ENCODE data around the gene OR2T5. TPM values are rescaled to one million over a fixed set of nuclear protein-coding genes. Genes with fewer than 3 reads are reported as not detected.
"Not testable (repeated sequence)": the region's sequence is repeated elsewhere in the genome, so short reads cannot be mapped to it uniquely, and the experiment has no call there.

OR2T5 gene, protein sequence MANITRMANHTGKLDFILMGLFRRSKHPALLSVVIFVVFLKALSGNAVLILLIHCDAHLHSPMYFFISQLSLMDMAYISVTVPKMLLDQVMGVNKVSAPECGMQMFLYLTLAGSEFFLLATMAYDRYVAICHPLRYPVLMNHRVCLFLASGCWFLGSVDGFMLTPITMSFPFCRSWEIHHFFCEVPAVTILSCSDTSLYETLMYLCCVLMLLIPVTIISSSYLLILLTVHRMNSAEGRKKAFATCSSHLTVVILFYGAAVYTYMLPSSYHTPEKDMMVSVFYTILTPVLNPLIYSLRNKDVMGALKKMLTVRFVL
- polyA plus RNA-seq (ENCODE audit: insufficient read length in 4 of 4), result not detected

DNA sequence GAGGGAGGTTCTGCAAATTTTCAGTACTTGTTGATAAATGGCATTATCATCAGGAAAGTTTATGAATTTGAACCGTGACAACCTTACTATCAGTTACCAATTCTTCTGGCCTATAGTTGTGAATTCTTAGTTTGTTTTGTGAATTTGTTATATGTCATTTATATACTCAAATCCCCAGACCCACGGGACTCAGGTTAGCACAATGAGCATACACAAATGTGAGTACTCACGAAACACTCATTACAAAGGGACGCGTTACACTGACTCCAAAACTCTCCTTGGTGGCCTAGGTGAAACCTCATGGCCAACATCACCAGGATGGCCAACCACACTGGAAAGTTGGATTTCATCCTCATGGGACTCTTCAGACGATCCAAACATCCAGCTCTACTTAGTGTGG is at the start of gene OR2T5:
Gene OR2T5 (plus strand): TSS at position 301 of the 400 bp plus-strand sequence. CDS start 0 bp downstream, at position 301.
- DNase-seq (ENCODE audit: low read depth in 4 of 4, low spot score in 2 of 4), result not testable (repeated sequence)

DNA sequence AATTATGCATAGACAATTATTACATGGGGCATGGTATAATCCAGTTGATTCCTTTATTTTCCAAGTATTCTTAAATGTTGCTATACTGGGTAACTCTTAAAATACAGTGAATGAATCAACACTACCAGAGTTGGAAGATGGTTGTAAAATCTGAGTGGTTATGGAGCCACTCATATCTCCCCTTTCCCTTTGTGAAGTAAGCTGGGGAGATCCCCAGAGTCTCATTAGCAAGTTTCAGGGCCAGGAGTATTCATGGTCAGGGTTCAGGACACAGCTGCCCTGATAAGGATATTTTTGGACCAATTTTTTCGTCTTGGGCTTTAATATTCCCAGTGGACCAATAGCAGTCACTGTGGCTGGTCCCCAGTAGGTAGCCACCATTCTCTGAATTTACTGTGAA is 49.7 kb upstream of the OR2T5 start:
- not testable (repeated sequence) for DNase-seq (ENCODE audit: low read depth in 4 of 4, low spot score in 2 of 4)

DNA sequence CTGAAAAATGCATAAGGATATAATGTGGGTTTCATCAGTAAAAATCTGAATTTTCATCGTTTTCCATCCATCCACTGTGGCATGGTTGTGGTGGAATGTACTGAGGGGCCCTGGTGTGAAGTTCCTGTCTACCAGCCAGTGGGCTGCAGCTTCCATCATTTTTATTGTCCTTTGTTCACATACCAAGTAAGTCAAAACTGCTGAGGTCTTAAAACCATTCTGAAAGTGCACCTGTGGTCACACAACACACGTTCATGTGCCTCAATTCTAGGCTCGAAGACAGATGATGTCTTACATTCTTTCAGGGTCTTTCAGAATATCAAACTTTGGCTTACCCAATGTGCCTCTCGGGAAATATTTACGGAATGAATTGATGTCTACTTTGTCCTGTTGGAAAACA is 49.1 kb upstream of the OR2T5 start:
- DNase-seq (ENCODE audit: low read depth in 4 of 4, low spot score in 2 of 4), result not testable (repeated sequence)

DNA sequence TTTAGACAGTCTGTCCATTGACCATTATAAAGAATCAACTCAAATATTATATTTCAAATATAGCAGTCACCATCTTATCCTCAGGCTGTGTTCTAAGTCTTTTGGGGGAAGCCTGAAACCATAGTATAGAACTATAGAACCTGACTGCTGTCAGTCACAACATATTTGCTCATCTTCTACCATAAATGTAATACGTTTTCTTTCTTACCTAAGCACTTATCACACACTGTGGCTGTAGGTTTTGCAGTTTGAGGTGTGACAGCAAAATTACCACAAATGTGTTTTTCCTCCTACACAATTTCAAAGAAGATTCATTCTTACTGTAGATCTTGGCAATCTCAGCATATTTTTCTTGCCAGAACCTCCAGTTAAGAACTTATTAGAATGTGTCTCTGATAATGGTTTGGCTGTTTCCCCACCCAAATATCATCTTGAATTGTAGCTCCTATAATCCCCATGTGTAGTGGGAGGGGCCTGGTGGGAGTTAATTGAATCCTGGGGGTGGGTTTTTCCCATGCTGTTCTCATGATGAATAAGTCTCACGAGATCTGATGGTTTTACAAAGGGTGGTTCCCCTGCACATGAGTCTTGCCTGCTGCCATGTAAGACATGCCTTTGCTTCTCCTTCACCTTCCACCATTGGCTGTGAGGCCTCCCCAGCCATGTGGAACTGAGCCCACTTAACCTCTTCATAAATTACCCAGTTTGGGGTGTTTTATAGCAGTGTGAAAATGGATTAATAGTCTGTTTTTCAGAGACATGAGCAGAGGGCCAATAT is 45.7 kb upstream of the OR2T5 start:
- DNase-seq (ENCODE audit: low read depth in 4 of 4, low spot score in 2 of 4), result not testable (repeated sequence)

DNA sequence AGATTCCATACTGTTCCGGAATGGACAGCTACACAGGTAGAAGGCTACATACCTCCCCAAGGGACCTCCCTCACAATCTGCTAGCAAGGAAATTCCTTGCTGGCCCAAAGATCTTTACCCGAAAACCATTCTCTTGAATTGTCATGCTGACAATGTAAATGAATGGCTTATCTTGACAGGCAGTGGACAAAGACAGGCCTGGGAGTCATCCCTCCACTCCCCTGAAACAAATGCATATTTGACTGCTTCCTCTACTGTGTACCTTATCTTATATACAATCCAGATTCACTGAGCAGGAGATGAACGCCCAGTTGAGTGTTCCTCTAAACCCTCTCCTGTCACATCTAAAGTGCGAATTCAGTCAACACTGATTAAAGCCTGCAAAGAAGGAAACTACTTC is 43.8 kb upstream of the OR2T5 start:
- not testable (repeated sequence) for DNase-seq (ENCODE audit: low read depth in 4 of 4, low spot score in 2 of 4)

DNA sequence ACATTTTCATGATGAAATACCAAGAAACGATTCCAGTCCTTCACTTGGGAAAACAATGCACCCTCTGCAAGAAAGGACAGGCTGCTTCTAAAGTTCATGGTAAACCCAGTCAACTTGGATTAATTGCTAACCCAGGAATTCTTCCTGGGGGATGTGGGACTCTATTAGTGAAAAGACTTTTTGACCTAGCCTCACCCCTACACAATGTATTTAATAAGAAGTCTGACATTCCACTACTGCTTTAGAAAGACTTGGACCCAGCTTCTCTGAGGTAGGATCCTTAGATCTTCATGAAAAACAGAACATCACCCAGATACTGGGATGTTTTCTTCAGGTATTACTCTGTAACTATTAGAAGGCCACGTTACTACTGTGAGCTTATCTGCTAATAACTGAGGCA is 43.0 kb upstream of the OR2T5 start, which contains the start of gene OR2T2:
Gene OR2T2 (plus strand): TSS at position 239 of the 400 bp plus-strand sequence. CDS start 7,161 bp downstream, outside the sequence.
- not testable (repeated sequence) for DNase-seq (ENCODE audit: low read depth in 4 of 4, low spot score in 2 of 4)

DNA sequence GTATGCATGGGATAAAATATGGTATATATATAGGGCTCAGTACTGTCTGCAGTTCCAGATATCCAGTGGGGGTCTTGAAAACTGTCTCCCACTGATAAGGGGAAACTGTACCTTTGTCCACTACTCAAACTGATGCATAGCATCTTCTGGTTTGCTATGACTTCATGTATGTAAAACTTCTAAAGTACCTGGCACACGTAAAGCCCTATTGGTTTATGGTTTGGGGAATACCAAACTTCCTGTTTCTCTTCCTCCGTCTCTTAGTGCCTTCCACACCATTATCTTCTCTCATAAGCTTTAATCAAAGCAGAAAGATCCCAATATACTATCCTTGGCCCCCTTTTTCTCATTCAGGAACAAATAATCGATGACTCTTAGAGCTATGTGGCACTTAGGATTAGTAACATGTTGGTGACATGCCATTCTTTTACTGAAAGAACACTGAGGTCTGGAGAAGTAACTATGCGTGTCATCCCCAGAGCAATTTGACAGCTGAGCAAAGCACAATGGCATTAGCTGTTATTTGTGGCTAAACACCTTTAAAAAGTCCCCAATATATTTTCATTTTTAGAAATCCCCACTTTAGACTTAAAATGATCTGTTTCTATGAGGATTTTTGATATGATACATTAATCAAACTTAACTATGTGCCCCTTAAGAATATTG is 39.8 kb upstream of the OR2T5 start:
- DNase-seq (ENCODE audit: low read depth in 4 of 4, low spot score in 2 of 4), result not testable (repeated sequence)

DNA sequence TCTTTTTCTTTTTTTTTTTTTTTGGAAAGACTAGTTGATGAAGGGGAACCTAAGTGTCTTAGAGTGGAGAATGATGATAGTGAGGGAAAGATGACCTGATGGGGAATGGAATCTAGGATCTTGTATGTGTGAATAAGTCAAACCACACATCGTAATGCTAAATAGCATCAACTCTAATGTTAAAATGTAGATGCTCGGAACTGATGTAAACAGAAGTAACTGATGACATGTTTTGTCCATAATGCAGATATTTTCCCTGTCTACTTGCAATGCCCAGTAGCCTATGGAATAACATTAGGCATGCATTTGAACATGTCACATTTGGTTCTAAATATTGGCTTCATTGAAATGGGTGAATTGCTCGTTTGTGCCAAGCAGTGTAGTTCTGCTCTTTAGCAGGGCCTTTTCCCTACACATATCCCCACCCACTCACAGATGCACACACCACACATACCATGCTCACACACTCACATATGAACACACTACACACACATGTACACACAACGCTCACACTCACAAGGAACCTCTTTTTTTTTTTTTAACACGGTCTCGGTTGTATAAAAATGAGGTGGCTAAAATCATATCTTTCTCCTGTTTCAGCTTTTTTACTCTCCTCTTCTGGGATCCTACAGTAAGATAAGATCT is 38.4 kb upstream of the OR2T5 start:
- DNase-seq (ENCODE audit: low read depth in 4 of 4, low spot score in 2 of 4), result not testable (repeated sequence)

DNA sequence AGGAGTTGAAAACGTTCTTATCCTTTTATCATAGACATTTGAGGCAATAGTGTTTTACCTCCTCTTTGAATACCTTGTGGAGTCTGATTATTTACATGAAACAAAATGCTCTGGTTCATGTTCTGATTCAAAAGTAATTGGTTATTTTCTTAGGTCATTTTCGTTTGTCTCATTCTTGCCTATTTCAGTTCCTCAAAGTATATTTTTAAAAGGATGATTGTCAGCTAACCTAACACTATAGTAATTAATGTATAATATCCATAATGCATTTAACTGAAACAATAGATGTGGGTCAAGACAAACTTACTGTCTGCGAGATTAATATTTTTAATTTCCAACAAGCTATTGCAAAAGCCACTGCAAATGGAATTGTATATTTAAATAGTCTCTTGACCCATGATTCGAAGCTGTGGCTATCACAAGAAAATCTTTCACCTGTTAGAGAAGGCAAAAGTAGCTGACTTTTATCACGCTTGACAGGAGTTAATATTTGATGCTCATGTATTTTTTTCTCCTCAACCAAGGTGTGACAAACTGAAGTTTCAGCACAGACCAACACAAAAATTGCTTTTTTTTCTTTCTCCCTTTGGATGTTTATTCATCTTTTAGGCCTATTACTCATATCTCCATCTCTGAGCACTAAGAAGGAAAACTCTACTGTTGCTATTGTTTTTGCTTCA is 37.8 kb upstream of the OR2T5 start:
- DNase-seq (ENCODE audit: low read depth in 4 of 4, low spot score in 2 of 4), result not testable (repeated sequence)

DNA sequence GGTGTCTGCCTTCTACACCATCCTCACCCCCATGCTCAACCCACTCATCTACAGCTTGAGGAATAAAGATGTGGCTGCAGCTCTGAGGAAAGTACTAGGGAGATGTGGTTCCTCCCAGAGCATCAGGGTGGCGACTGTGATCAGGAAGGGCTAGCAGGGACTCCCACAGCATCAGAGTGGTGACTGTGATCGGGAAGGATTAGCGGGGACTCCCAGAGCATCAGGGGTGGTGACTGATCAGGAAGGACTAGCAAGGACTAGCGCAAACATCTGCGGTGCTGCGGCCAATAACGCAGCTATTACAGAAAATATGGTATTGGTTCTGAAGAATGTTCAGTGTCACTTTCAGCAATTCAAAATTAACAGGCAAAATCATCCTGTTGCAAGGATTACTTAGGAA is 34.8 kb upstream of the OR2T5 start:
- DNase-seq (ENCODE audit: low read depth in 4 of 4, low spot score in 2 of 4), result not testable (repeated sequence)

DNA sequence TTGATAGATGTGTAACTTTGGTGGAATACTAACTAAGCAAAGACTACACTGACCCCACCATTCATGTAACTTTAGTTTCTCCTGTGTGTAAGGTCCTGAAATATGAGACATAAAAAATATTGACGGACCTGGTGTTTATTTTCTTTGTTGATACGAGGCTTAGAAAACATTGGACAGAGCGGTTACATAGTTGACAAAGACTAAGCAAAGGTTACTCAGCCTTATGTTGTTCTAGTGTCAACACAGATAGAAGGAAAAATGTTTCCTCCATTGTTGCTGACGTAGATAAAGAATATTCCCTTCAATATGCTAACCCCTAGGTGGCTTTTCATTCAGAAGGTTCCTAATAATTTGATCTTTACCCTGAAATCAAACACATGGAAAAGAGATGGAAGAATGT is 33.3 kb upstream of the OR2T5 start:
- not testable (repeated sequence) for DNase-seq (ENCODE audit: low read depth in 4 of 4, low spot score in 2 of 4)

DNA sequence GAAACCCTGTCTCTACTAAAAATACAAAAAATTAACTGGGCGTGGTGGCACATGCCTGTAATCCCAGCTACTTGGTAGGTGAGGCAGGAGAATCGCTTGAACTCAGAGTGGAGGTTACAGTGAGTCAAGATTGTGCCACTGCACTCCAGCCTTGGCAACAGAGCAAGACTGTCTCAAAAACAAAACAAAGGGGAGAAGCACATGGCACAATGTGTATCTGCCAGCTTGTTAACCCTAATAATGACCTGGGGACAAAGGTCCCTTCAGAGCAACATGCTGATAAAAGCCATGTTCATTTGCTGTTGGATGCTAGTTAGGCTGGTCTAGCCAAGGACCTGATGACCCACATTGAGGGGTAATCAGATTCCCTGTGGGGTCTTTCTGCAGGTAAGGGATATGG is 31.8 kb upstream of the OR2T5 start:
- DNase-seq (ENCODE audit: low read depth in 4 of 4, low spot score in 2 of 4), result not testable (repeated sequence)

DNA sequence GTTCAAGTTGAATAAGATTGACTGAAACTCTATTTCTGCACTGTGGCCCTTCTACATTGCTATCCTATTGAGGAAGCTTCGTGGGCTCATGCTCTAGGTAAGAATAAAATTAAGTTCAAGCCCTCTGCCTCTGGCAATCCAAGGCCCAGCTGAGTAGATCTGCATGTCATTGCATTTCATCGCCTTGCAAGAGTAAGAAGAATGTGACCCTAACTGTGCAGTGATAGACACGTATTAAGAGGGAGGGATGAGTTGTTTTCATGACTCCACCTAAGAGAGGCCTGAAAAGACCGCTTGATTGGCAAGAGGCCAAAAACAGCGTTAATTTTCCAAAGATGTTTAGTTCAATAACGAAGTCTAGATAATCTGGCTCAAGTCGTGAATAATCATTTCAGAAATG is 29.3 kb upstream of the OR2T5 start:
- not testable (repeated sequence) for DNase-seq (ENCODE audit: low read depth in 4 of 4, low spot score in 2 of 4)

DNA sequence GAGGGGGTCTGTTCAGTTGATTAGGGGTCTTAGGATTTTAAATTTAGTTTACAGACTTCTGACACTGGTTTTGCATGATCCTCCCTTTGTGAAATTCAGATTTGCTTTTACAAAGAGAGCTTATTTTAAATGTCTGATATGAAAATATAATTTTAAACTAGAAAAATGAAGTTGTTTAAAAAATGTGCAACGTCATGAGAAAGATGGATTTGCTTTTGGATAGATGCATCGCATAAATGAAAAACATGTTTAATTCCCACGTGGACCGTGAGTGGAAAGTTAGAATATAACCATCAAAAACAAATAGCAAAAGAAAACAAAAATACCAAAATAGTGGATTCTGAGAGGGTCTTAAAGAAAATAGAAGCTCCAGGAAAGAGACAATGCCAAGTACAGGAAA is 17.2 kb upstream of the OR2T5 start:
- no peak for DNase-seq (ENCODE audit: low read depth in 4 of 4, low spot score in 2 of 4)

DNA sequence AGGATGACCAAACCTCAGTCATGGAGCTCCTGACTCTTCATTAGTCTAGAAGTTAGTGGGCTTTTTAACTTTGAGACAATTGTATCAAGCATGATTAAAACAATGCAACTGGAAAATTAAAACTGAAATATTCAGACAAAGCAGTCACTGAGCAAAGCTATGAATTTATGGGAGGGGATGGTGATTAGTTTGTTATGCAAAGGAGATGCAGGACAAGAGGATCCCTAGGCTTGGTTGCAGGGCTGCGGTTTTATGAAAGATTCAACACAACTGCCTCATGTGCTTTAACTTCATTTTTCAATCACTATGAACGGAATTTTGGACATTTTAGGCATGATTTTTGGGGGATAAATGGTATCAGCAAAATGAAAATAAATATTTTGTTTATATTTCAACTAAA is 16.3 kb upstream of the OR2T5 start:
- DNase-seq (ENCODE audit: low read depth in 4 of 4, low spot score in 2 of 4), result not testable (repeated sequence)

DNA sequence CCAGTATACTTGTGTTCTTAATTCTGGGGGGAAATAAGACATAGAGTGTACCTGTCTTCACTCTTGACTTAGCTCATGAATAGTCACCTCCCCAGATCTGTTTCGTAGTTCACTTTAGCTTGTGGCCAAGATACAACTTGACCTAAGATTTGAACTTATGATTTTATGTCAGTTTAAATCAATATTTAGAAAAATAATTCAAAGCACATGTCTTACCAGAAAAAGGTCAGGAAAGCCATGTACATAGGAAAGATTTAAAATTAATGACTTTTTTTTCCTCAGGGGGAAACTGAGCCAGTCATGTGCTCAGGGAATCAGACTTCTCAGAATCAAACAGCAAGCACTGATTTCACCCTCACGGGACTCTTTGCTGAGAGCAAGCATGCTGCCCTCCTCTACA is 15.3 kb upstream of the OR2T5 start, which contains the start of gene OR2T3:
Gene OR2T3 (plus strand): TSS at position 301 of the 400 bp plus-strand sequence. CDS start 0 bp downstream, at position 301.
- DNase-seq (ENCODE audit: low read depth in 4 of 4, low spot score in 2 of 4), result not testable (repeated sequence)

DNA sequence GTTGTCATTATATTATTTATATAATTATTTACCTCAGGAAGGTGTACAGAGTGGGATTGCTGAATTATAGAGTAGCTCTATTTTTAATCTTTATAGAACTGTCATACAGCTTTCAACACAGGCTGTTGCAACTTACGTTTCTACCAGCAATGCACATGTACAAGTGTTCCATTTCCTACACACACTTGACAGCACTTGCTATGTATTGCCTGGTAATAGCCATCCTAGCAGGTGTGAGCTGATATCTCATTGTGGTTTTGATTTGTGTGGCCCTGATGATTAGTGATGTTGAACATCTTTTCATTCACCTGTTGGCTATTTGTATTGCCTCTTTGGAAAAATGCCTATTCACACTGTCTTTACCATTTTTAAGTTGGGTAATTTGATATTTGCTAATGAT is 12.7 kb upstream of the OR2T5 start:
- DNase-seq (ENCODE audit: low read depth in 4 of 4, low spot score in 2 of 4), result not testable (repeated sequence)

DNA sequence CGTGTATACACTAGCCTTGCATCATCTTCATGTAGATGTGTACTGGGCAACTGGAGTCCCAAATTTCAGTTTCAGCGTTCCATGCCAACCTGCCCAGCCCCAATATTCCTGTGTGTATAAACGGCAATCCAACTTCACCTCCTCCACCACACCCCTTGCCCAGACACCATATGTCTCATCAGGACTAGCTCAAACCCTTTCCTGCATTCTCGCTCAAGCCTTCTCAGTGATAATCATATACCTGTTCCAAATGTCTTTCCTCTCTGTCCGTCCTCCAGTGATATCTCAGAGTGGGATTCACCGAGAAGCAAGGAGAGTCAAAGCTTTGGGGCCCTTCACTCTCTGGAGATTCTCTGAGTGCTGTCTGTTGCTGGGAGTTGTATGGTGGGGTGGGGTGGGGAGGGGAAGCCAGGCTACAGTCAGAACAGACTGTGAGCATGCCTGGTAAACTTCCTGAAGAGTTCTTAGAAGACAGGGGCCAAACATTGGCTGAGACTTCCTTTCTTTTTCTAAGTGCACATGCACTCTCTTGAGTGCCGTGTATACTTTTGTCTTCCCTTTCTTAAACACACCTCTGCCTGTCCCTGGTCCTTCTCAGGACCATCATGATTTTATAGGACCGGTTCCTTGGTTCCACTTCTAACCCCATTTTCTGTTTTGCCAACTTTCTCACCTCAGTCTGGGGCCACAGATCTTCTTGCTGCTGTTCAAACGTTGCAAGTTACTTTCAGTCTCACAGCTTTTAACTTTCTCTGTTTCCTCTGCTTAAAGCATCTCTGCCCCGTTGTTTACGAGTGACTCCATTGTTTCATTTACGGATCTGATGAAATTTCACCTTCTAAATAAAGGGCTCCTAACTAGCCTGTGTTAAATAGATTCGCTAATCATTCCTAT is 6.5 kb upstream of the OR2T5 start:
- DNase-seq (ENCODE audit: low read depth in 4 of 4, low spot score in 2 of 4), result not testable (repeated sequence)

DNA sequence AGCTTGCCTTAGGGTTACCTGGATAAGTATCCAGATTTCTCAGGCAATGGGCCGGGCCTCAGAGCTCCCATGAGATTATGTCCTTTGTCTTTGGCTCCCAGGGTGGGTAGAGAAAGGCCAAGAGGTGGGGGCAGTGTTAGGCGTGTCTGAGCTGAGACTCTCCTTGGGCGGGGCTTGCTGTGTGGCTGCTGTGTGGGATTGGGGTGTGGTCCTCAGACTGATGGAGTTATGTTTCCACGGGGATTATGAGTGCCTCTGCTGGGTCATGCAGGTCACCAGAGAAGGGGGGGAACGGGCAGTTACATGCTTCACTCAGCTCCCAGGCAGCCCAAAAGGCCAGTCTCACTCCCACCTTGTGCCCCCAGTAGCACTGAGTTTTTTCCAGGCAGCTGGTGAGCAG is 8.3 kb downstream of the OR2T5 start:
- DNase-seq (ENCODE audit: low read depth in 4 of 4, low spot score in 2 of 4), result not testable (repeated sequence)

Measured in left renal cortex interstitium (tissue), 4 donors.